GM21528 (cell line): Measurements from ENCODE around the gene TADA2A.
"Not testable (repeated sequence)": the region's sequence is repeated elsewhere in the genome, so short reads cannot be mapped to it uniquely, and the experiment has no call there.

Experiments
- ATAC-seq: cut with Tn5 transposase; IDR thresholded peaks from one replicate; pipeline ENCODE4 v1.9.1; 2021; ENCODE audit warnings: mild to moderate bottlenecking, moderate library complexity; ENCODE audit not compliant: unreplicated experiment, low FRiP score

Gene TADA2A

GRCh38 chr17:37490022-37490587 is 83.4 kb downstream of the TADA2A start:
- peak; percentile 39 for ATAC-seq

DNA sequence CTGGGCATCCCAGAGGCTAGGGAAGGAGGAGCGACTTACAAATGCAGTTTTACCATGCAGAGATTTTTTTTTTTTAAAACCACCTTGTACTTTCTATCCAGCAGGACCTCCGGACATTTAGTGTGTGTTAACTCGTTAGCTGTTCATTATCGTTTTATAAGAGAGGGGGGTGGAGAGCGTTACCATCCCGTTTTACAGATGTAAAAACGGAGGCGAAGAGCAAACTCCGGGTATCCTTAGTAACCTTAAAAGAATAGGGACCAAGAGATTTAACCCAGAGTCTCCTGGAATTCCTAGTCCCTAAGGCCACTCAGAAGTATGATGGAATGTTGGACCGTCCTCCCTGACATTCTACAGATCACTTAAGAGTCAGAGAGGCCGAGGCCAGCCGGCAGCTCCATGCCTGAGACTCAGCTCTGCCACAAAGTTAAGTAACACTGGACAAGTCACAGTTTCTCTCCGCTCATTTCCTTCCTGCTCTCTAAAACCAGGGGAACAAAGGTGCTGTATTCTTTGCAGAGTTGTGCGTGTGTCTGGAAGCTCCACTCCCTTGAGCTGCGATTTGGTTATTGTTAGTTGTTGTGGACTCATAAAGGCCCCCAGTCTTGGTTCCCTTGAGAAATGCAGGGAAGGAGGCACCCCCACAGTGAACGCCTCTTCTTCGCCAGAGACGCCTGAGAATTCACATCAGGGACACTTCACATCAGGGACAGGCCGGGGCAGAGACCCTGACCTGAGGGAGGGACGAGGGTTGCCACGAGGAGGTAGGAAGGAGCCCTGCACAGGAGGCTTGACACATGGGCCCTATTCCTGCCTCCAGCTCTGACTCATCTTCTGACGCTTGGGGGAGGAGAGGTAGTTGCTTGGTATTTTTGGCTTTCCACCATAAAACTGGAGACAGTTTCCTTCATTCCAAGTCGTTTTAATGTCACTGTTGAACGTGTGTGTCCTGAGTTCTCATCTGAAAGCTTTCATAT is 84.2 kb downstream of the TADA2A start:
- ATAC-seq: no peak

DNA sequence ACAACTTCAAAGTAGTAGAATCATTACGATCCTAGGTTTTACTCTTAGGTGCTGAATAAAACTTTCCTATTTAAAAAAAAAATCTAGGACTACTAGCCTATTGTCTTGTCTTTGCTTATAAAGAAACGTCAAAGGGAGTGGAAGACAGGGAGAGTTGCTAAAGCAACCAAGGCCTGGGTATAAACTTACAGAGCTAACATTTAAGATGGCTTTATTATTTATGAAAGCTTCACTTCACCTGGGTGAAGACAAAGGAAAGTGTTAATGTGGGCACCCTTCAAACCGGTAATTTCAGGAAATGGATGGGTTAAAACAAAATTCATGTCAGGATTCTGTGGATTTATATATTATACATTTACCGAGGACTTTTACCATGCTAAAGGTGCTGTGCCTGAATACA is 85.5 kb downstream of the TADA2A start:
- ATAC-seq: no peak

- no peak for ATAC-seq
These were observed 86.8 kb downstream of the TADA2A start for GRCh38 chr17:37493249-37494027.

DNA sequence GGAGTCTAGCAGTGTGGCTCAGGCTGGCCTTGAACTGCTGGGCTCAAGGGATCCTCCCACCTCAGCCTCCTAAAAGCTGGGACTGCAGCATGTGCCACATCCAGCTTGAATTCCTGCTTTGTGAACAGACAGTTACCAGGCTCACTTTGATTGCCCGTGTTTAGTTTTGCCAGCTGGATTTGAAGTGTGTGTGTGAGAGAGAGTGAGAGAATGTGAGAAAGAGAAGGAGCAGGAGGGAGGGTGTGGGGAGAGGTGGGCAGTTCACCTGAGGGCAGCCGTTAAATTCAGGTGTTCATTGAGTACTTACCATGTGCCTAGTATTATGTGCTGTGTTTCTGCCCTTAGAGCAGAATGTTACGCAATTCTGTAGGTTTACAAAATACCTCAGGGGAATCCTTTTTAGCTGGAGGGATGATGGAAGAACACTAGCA is 87.7 kb downstream of the TADA2A start:
- no peak for ATAC-seq

DNA sequence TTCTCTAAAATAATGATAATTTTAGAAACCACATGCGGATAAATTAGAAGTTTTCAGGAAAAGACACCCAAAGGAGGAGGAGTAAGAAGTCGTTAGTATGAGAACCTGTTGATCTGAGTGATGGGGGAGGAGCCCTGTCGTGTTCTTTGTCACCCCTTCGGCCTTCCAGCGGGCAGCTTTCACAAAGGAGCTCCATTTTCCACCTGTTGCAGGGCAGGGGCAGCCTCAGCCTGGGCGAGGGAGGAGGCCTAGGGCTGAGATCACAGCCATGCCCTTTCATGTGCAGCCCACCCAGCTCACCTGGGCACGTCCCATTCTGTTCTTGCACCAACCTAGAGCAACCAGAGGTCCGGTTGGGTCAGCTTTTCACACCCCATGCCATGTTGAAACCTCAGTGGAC is 88.3 kb downstream of the TADA2A start:
- no peak for ATAC-seq

- ATAC-seq: no peak
These were observed 93.7 kb downstream of the TADA2A start for GRCh38 chr17:37500378-37500777.

GRCh38 chr17:37502009-37502936 is 95.6 kb downstream of the TADA2A start:
- ATAC-seq: no peak

DNA sequence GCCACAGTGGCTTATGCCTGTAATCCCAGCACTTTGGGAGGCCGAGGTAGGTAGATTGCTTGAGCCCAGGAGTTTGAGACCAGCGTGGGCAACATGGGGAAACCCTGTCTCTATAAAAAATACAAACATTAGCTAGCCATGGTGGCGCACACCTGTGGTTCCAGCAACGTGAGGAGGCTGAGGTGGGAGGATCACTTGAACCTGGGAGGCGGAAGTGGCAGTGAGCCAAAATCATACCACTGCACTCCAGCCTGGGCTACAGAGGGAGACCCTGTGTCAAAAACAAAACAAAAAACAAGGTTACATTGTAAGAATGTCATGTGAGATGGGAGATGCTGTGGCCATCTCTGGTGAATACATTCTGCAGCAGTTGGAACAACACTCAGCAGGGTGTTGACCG is 96.5 kb downstream of the TADA2A start:
- ATAC-seq: no peak

DNA sequence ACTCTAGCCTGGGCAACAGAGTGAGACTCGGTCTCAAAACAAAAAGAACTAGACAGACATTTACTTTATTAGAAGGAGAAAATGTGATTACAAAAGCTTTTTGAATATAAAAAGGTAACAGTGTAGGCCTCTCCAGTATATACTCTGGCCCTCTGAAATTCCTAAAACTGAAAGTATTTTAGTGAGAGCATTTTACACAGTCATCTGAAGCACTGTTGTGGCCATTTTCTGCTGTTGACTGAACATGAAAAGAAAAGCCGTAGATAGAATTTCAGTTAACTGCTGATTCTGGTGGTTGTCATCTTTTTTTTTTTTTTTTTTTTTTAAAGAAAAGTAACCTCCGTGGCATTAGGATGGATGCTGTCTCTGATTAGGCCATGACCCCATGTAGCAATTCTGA is 98.6 kb downstream of the TADA2A start:
- no peak for ATAC-seq

DNA sequence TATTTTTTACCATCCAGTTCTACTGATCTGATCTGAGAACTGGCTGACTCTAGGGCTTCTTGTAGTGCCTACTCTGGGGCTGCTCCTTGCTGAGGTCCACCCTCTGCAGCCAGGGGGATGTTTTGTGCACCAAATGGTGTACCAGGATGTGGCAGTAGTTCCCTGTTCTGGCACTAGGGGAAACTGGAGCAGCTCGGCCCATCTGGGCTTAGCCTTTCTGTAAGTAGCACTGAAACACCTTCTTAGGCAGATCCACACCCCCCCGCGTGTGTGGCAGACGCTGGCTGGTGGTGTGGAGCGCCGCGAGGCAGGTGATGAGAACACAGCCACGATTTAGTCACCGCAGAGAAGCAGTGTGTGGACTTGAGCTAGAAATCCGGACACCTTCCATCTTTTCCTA is 100.0 kb downstream of the TADA2A start:
- no peak for ATAC-seq

DNA sequence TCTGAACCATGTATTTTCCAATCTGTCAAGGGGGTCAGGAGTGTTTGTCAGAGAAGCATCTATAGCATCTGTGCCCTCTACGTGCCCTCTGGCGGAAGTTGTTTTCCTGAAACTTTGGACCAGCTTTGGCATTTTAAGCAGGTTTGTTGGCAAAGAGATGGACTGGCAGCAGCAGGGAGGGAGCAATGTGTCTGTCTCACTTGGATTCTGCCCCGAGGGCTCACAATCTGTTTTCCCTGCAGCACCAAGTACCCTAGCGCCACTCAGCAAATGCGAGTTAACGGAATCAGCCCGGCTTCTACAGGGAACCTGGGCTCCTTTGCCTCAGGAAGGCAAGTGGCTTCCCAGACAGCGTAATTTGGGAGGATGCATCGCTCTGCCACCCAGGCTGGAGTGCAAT is 100.4 kb downstream of the TADA2A start:
- no peak for ATAC-seq

DNA sequence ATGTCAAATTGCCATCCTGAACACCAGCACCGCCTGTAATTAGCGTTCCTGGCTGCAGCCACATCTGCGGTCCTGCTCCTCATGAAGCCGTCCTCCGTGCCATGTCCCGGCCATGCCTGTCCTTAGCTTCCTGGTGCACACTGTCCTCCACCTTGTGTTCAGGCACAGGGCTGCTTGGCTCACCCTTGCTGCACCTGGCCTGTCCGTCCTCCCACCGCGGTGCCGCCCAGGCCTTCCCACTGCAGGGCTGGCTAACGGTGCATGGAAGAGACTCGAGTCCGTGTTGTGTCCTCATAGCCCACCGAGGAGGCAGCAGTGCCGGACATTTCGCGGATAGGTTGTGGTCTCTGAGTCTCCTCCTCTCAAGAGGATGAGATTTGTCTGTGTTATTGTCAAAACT is 103.4 kb downstream of the TADA2A start:
- no peak for ATAC-seq

DNA sequence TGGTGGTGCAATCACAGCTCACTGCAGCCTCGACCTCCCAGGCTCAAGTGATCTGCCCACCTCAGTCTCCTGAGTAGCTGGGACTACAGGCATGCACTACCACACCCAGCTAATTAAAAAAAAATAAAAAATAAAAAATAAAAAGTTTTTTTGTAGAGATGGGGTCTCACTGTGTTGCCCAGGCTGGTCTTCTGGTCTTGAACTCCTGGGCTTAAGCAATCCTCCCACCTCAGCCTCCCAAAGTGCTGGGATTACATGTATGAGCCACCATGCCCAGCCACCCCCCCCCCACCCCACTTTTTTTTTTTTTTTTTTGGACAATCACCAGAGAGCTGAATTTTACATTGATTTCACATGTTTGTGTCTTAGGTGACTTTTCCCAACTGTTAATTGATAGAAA is 105.0 kb downstream of the TADA2A start:
- not testable (repeated sequence) for ATAC-seq

DNA sequence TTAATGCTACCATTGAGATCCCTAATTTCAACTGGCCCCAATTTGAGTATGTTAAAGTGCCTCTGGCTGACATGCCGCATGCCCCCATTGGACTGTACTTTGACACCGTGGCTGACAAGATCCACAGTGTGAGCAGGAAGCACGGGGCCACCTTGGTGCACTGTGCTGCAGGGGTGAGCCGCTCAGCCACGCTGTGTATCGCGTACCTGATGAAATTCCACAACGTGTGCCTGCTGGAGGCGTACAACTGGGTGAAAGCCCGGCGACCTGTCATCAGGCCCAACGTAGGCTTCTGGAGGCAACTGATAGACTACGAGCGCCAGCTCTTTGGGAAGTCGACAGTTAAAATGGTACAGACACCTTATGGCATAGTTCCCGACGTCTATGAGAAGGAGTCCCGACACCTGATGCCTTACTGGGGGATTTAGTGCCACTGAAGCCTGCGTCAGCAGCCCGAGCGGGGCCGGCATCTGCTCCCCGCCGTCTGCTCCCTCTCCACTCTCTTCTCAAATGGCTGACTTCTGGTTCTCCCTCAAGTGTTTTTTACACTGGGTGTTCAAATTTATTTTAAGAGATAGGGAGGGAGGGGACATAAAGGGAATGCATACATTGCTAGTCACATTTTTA is 105.9 kb downstream of the TADA2A start:
- no peak for ATAC-seq

- ATAC-seq: no peak
These were observed 107.0 kb downstream of the TADA2A start for GRCh38 chr17:37513711-37514110.

DNA sequence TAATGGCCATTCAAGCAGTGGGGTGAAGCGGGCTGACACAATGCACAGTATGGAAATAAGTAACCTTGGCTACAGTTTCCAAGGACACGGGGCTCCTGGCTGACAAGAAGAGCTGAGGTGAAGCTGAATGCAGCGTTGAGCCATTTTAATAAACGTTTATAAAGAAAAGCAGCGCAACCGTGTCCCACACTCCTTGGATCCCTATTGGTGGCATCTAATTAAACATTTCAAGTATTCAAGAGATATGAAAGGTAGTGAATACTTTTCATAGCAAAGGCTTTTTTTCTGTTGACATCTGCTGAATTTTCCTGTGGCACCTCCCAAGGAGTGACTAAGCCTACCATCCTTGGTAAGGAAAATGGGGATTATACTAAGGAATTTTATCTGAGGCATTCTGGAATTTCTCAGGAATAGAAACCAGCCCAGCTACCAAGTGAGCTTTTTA is 109.5 kb downstream of the TADA2A start:
- no peak for ATAC-seq

- no peak for ATAC-seq
These were observed 111.2 kb downstream of the TADA2A start for GRCh38 chr17:37517881-37518280.

- no peak for ATAC-seq
These were observed 112.1 kb downstream of the TADA2A start for GRCh38 chr17:37518826-37519225.
